HCT116 (cell line): ENCODE data around the gene CACNB2. TPM values are rescaled to one million over a fixed set of nuclear protein-coding genes. Genes with fewer than 3 reads are reported as not detected.

Experiments
- ATAC-seq: fragments of 200-7000 bp; cut with Tn5 transposase; 2 replicates; pipeline ENCODE4 v1.9.1; 2020; ENCODE audit warnings: mild to moderate bottlenecking, moderate library complexity
- BruUV-seq: library from RNA; stranded (reverse); fragments of 400-500 nt; replicated peaks from 2 replicates; lab custom pipeline; 2021; lab: Mats Ljungman, UMichigan
- CTCF ChIA-PET: fragments of 300-600 bp; sonication (Branson Sonifier 250); formaldehyde crosslinking; loops from one replicate; lab custom pipeline; 2021; ENCODE audit warnings: antibody characterized with exemption; lab: Charles Lee
- POLR2A ChIA-PET: fragments of 300-600, 350-600 bp; sonication (Branson Sonifier 250); formaldehyde crosslinking; loops from one replicate; lab custom pipeline; 2021; ENCODE audit warnings: antibody characterized with exemption; lab: Charles Lee
- RAD21 ChIA-PET, 2 experiments: fragments of 300-600 bp; sonication (Branson Sonifier 250); formaldehyde crosslinking; loops; one replicate each; lab custom pipeline; 2023; ENCODE audit warnings: low total read pairs in 2 of 2; ENCODE audit not compliant: uncharacterized antibody in 2 of 2, unreplicated experiment in 2 of 2, low non-redundant PET in 1 of 2; lab: Charles Lee
- DNase-seq: peaks from one replicate; pipeline ENCODE4 v3.0.0-alpha.2; 2010; ENCODE audit warnings: low read depth, low spot score
- H2AFZ ChIP-seq: fragments of 200-600 bp; shearing (Covaris generic), sonication (generic); 2 replicates; pipeline ENCODE4 v1.6.1; 2017; ENCODE audit warnings: low read depth, mixed run types, mixed read lengths, antibody characterized with exemption, low read length; ENCODE audit not compliant: poor library complexity, severe bottlenecking
- H3K27ac ChIP-seq: 2 replicates; pipeline ENCODE4 v1.5.1; 2012; ENCODE audit warnings: low read depth, low read length
- H3K27me3 ChIP-seq: fragments of 200-600 bp; sonication (generic); 2 replicates; pipeline ENCODE4 v1.6.1; 2016; ENCODE audit warnings: mixed run types, low read length, mixed read lengths; ENCODE audit not compliant: insufficient read depth
- H3K36me3 ChIP-seq, 2 experiments: fragments of 200-500 bp in 1 of 2; fragments of 200-600 bp in 1 of 2; sonication (Bioruptor generic) in 1 of 2; sonication (generic) in 1 of 2; 2 replicates each; pipeline versions ENCODE4 v1.5.1 to v1.6.1; 2014 to 2016; ENCODE audit warnings: low read length in 2 of 2, inconsistent platforms in 1 of 2, mixed read lengths in 1 of 2, mixed run types in 1 of 2; ENCODE audit not compliant: insufficient read depth in 2 of 2, control insufficient read depth in 1 of 2
- H3K4me1 ChIP-seq, 2 experiments: fragments of 200-600 bp in 1 of 2; sonication (generic) in 1 of 2; 2 replicates each; pipeline versions ENCODE4 v1.5.1 to v1.6.1; 2012 to 2017; ENCODE audit warnings: low read length in 2 of 2, inconsistent platforms in 1 of 2, mild to moderate bottlenecking in 1 of 2, mixed read lengths in 1 of 2, mixed run types in 1 of 2, moderate library complexity in 1 of 2; ENCODE audit not compliant: insufficient read depth in 2 of 2, control insufficient read depth in 1 of 2
- H3K4me2 ChIP-seq: fragments of 200-600 bp; sonication (generic); 2 replicates; pipeline ENCODE4 v1.6.1; 2017; ENCODE audit warnings: mixed run types, low read length, mixed read lengths
- H3K4me3 ChIP-seq, 2 experiments: fragments of 200-600 bp in 1 of 2; sonication (generic) in 1 of 2; replicated peaks in 1 of 2; 2 replicates each; pipeline ENCODE4 v1.5.1; 2011 to 2016; ENCODE audit warnings: low read length in 2 of 2, control low read depth in 1 of 2, low read depth in 1 of 2, mild to moderate bottlenecking in 1 of 2, mixed read lengths in 1 of 2, mixed run types in 1 of 2
- H3K79me2 ChIP-seq: fragments of 200-600 bp; sonication (generic); 2 replicates; pipeline ENCODE4 v1.6.1; 2017; ENCODE audit warnings: mild to moderate bottlenecking, mixed run types, low read length, moderate library complexity, mixed read lengths; ENCODE audit not compliant: insufficient read depth
- H3K9ac ChIP-seq: fragments of 200-600 bp; sonication (generic); 2 replicates; pipeline ENCODE4 v1.6.1; 2016; ENCODE audit warnings: low read length, mixed read lengths
- H3K9me2 ChIP-seq: fragments of 200-600 bp; sonication (generic), shearing (Covaris generic); 2 replicates; pipeline ENCODE4 v1.6.1; 2017; ENCODE audit warnings: mixed run types, mild to moderate bottlenecking, moderate library complexity; ENCODE audit not compliant: insufficient read depth
- H3K9me3 ChIP-seq, 2 experiments: fragments of 200-500 bp in 1 of 2; fragments of 200-600 bp in 1 of 2; sonication (Bioruptor generic) in 1 of 2; sonication (generic) in 1 of 2; 2 replicates each; pipeline ENCODE4 v1.6.1; 2014 to 2017; ENCODE audit warnings: low read length in 2 of 2, mixed read lengths in 2 of 2, inconsistent platforms in 1 of 2, low read depth in 1 of 2, mild to moderate bottlenecking in 1 of 2, mixed run types in 1 of 2, moderate library complexity in 1 of 2; ENCODE audit not compliant: control insufficient read depth in 1 of 2, insufficient read depth in 1 of 2
- H4K20me1 ChIP-seq: fragments of 200-600 bp; sonication (generic), shearing (Covaris generic); 2 replicates; pipeline ENCODE4 v1.6.1; 2017; ENCODE audit warnings: mixed run types, mild to moderate bottlenecking, moderate library complexity; ENCODE audit not compliant: insufficient read depth
- CBX3 ChIP-seq: IDR thresholded peaks from 2 replicates; pipeline ENCODE4 v1.6.1; 2012; ENCODE audit warnings: low read depth
- CTCF ChIP-seq, 3 experiments: fragments of 200-600 bp in 1 of 3; sonication (generic) in 1 of 3; IDR thresholded peaks in 2 of 3; conservative IDR thresholded peaks in 1 of 3; 2 replicates each; pipeline ENCODE4 v1.5.1; 2012 to 2017; ENCODE audit warnings: low read depth in 2 of 3, low read length in 2 of 3, antibody characterized with exemption in 1 of 3, borderline replicate concordance in 1 of 3, control low read depth in 1 of 3, mild to moderate bottlenecking in 1 of 3, mixed read lengths in 1 of 3, mixed run types in 1 of 3, moderate library complexity in 1 of 3; ENCODE audit not compliant: insufficient read depth in 1 of 3
- ELF1 ChIP-seq: IDR thresholded peaks from 2 replicates; pipeline ENCODE4 v1.6.1; 2012; ENCODE audit warnings: low read depth, borderline replicate concordance
- FOSL1 ChIP-seq: IDR thresholded peaks from 2 replicates; pipeline ENCODE4 v1.6.1; 2012; ENCODE audit warnings: low read depth
- POLR2AphosphoS5 ChIP-seq: IDR thresholded peaks from 2 replicates; pipeline ENCODE4 v1.6.1; 2011; ENCODE audit warnings: mild to moderate bottlenecking, low read depth, low read length, moderate library complexity
- SP1 ChIP-seq: IDR thresholded peaks from 2 replicates; pipeline ENCODE4 v1.6.1; 2012; ENCODE audit warnings: low read depth
- ZFX ChIP-seq: fragments of 450-650 bp; IDR thresholded peaks from 2 replicates; pipeline ENCODE4 v1.6.1; 2017
- ZNF274 ChIP-seq: fragments of 200-500 bp; sonication (Bioruptor generic); IDR thresholded peaks from 2 replicates; pipeline ENCODE4 v1.6.1; 2014; ENCODE audit warnings: mild to moderate bottlenecking, low read depth, low read length, inconsistent platforms
- intact Hi-C: fragments of 100-400 bp; cut with micrococcal nuclease; formaldehyde crosslinking; loops from 2 replicates; pipeline ENCODE4 v1.10.0; 2022
- total RNA-seq: library from RNA; stranded (reverse); gene quantifications from one replicate; pipeline ENCODE4 v1.2.1, GENCODE V29; 2021; ENCODE audit not compliant: unreplicated experiment

Gene CACNB2
- total RNA-seq, 1 experiment from 2014 or later = 0.71 TPM

- no peak for DNase-seq
- H3K9me2 ChIP-seq = no peaks in the 10 kb centered on the region
- no peaks in the 10 kb centered on the region for H3K79me2 ChIP-seq
- no peak overlapping the region for H3K4me2 ChIP-seq
- intact Hi-C loops = no loop called here
- no peaks in the 10 kb centered on the region; a peak in 1 of 4 replicates for H3K36me3 ChIP-seq
- H3K9ac ChIP-seq = no peak overlapping the region
- H4K20me1 ChIP-seq = no peaks in the 10 kb centered on the region
- H3K27me3 ChIP-seq = no peaks in the 10 kb centered on the region
- ChIA-PET CTCF (no interaction called here), POLR2A (no interaction called here), RAD21 (no interaction called here)
- peaks cover 11 to 18% of the 10 kb centered on the region in 2 experiments; a peak in 2 of 4 replicates for H3K9me3 ChIP-seq
- ATAC-seq = no peak
- H3K27ac ChIP-seq = no peak overlapping the region
- no peak for TF ChIP-seq CBX3
- TF ChIP-seq ELF1 = no peak
- TF ChIP-seq FOSL1 = no peak
- TF ChIP-seq ZFX = no peak
- no peak for TF ChIP-seq SP1
- TF ChIP-seq POLR2AphosphoS5 = no peak
- no peak for TF ChIP-seq ZNF274
- no peak for TF ChIP-seq CTCF (IDR thresholded peaks at IDR 0.05 in 2 of 3, conservative IDR thresholded peaks at IDR 0.05 in 1 of 3; ENCODE audit: borderline replicate concordance in 1 of 3, insufficient read depth in 1 of 3, low read depth in 2 of 3, low read length in 2 of 3)
- no peak overlapping the region for H2AFZ ChIP-seq
- no peak overlapping the region for H3K4me3 ChIP-seq
- H3K4me1 ChIP-seq = no peaks in the 10 kb centered on the region
- no TSS peak for BruUV-seq
Measured at GRCh38 chr10:18576586-18576985, 436.4 kb downstream of the CACNB2 start.
